WI38 (cell line): ENCODE measurements around the gene ZNF716.
"Not testable (repeated sequence)": the region's sequence is repeated elsewhere in the genome, so short reads cannot be mapped to it uniquely, and the experiment has no call there.

Experiments
- H3K4me3 ChIP-seq: 2 replicates; pipeline ENCODE4 v1.5.1; 2011; ENCODE audit warnings: low read depth, mild to moderate bottlenecking, control low read depth, low read length
- CTCF ChIP-seq: IDR thresholded peaks from 2 replicates; pipeline ENCODE4 v1.5.1; 2012; ENCODE audit warnings: low read depth, mild to moderate bottlenecking, control low read depth, low read length

The ZNF716 gene

GRCh38 chr7:57449904-57450303 lies at the start of gene ZNF716:
Gene ZNF716 (plus strand): TSS chr7:57450177. CDS start chr7:57450289, 112 bp downstream.
- no peak within 1 kb of the TSS for H3K4me3 ChIP-seq
- no peak for TF ChIP-seq CTCF

GRCh38 chr7:57400531-57401155 lies 49.3 kb upstream of the ZNF716 start:
- H3K4me3 ChIP-seq: no peak overlapping the region
- TF ChIP-seq CTCF: no peak

GRCh38 chr7:57403051-57403450 lies 46.9 kb upstream of the ZNF716 start:
- not testable (repeated sequence) for H3K4me3 ChIP-seq

GRCh38 chr7:57403601-57404342 lies 46.2 kb upstream of the ZNF716 start:
- TF ChIP-seq CTCF: no peak
- no peak overlapping the region for H3K4me3 ChIP-seq

- no peak overlapping the region for H3K4me3 ChIP-seq
- TF ChIP-seq CTCF: no peak
Observed at GRCh38 chr7:57404343-57404966, 45.5 kb upstream of the ZNF716 start.

GRCh38 chr7:57404967-57405421 lies 45.0 kb upstream of the ZNF716 start:
- H3K4me3 ChIP-seq: no peak overlapping the region
- TF ChIP-seq CTCF: no peak

- no peak for TF ChIP-seq CTCF
- no peak overlapping the region for H3K4me3 ChIP-seq
Observed at GRCh38 chr7:57407125-57407524, 42.9 kb upstream of the ZNF716 start.
